Stimulated activated naive CD4-positive, alpha-beta T cell treated with Interleukin-2 at 50 U/mL for 16 hours (primary cell): ENCODE results near the gene S100A3.
A peak's percentile ranks its signal among the peaks of the same experiment; 100 is the strongest.

Experiments used
- DNase-seq: peaks from one replicate; lab custom pipeline; 2025; lab: John Stamatoyannopoulos, UW

The S100A3 gene

DNA sequence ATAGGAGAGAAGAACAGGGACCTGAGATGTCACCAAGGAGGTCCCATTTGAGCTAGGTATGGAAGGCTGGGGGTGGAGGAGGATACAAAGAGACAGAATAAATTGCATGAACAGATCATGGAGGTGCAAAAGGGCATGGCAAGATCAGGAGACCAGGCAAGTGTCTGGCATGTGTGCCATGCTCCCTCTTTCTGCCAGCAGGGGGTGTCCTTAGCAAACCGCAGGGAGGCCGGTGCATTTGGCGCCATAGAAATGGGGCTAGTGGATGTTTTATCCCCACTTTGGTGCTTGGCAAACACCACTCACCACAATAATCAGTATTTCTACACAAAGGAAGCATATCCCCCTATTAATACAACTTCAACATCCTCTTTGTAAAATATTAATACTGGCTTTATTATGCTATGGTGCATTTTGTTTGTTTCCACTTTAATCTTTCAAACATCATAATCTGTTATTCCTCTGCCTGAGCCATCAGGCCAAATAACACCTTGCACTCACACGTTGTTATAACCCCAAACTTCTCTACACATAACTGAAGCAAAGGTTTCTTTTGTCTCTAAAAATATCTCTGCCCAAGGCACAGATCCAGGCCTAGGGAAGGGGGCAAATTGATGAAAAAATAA, 39.2 kb downstream of the S100A3 start:
- DNase-seq, result peak; percentile 58

DNA sequence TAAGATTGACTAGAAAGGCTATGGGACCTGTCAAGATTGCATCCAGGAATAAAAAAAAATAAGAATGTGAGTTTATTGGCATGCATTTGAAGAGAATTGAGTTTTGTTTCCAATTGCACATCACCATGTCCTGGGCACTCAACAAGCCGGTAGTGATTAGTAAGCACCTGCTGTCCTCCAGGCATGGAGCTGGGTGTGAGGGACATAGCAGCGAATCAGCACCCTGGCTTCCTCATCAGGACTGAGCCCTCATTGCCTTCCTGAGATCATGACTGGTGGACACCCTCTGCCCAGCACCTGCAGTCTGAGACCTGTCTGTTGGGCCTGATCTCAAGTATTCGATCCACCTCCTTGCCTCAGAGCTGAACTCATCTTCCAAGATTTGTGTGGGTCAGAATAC, 40.0 kb downstream of the S100A3 start:
- DNase-seq, result no peak

GRCh38 chr1:153507926-153508583, 41.0 kb downstream of the S100A3 start:
- no peak for DNase-seq

DNA sequence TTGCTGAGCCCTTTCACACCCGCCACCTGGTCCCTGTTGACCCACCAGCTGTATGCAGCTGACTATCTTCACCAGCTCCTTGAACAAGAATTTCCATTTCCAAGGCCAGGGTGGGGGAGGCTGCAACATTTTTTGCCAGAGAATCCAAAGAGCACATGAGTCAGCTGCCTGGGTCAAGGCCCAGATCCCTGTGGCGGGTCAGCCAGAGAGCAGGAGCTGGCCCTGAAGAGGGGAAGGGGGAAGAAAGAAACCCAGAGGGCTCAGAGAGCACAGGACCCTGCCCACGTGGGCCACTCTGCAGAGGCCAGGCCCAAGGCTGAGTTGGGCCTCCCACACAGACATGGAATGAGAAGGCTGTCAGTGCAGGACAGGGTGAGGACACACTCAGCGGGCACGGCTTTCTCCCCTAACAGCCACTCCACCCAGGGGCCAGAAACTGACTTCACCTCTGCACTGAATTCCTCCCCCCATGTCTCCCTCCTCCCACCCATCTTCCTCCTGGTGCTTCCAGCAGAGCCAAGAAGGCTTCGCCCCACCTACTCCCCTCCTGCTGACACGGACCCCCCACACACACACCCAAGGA, 42.1 kb downstream of the S100A3 start:
- no peak for DNase-seq

DNA sequence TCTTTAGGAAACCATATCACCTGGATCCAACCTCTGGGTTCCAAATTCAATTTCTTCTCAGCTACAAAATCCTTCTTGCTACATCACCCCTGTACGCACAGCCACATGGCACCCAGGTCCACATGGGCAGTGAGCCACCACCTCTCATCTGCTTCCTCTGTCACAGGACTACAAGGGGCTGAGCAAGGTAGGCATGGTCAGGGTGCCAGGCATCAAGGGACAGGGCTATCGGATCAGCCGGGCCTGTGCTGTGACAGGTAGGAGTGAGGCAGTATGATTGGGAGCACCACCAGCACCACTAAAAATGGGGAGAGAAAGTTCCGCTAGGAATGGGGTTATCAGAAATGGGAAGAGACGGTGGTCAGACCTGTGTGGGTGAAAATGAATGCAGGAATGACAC, 42.7 kb downstream of the S100A3 start:
- DNase-seq, result no peak

- DNase-seq, result no peak
Measured at GRCh38 chr1:153505576-153505975, 43.5 kb downstream of the S100A3 start.

GRCh38 chr1:153503766-153504165, 45.3 kb downstream of the S100A3 start:
- DNase-seq, result no peak

GRCh38 chr1:153498746-153499145, 50.3 kb downstream of the S100A3 start:
- no peak for DNase-seq
